ENCODE measurements around the gene NFATC3. TPM values are rescaled to one million over a fixed set of nuclear protein-coding genes. Genes with fewer than 3 reads are reported as not detected.
"Not testable (repeated sequence)": the region's sequence is repeated elsewhere in the genome, so short reads cannot be mapped to it uniquely, and the experiment has no call there.

NFATC3 gene
- total RNA-seq, 4 donors from 2014 or later, result 22.6 to 74.0 (median 48.4) TPM

DNA sequence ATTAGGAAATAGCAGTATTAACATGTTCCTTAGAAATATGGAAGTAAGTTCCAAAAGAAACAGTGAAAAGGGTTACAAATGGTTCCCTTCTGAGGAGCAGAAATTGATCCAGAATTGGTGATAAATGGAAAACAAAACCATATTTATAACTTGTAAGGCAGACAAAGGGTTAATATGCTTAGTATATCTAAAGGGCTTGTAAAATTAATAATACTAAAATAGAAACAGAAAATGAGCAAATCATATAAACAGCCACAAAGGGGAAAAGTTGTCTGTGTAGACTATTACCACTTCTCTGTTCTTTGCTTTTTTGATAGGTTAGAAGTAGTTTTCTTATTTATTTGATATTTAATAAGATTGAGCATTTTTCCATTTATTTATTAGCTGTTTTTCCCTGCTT is 64.4 kb downstream of the NFATC3 start:
- H3K4me3 ChIP-seq, result no peak overlapping the region
- intact Hi-C loops (cut with DNase I; ENCODE audit: low total_unique reads), result no loop called here
- H3K27me3 ChIP-seq, result no peaks in the 10 kb centered on the region
- DNase-seq, result no peak
- H3K9me3 ChIP-seq, result no peaks in the 10 kb centered on the region
- no peak overlapping the region for H3K27ac ChIP-seq
- no peaks in the 10 kb centered on the region for H3K4me1 ChIP-seq
- H3K36me3 ChIP-seq, result no peaks in the 10 kb centered on the region
- no peak for TF ChIP-seq POLR2A (IDR thresholded peaks at IDR 0.05)
- no peak for TF ChIP-seq CTCF (IDR thresholded peaks at IDR 0.05)

DNA sequence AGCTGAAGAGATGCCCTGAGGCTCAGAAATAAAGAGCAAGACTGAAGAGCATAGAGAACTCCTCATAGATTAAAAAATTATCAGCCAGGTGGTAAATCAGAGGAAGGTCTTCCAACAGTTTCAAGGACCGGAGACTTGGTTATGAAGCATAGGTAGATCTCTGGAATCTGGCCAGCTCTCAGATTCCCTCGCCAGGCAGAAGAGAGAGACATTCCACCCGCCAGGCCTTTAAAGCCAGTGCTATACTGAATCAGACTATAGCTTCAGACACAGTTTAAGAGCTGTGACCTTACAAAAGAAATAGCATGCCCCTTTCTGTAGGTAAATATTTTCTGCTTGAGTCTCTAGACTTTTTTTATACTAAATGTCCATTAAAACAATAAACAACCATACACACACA is 70.3 kb downstream of the NFATC3 start:
- Histone ChIP-seq H3K4me3 (no peak overlapping the region), H3K27ac (no peak overlapping the region), H3K4me1 (no peaks in the 10 kb centered on the region), H3K27me3 (no peaks in the 10 kb centered on the region), H3K9me3 (no peaks in the 10 kb centered on the region), H3K36me3 (no peaks in the 10 kb centered on the region)
- TF ChIP-seq CTCF (IDR thresholded peaks at IDR 0.05) (no peak), POLR2A (IDR thresholded peaks at IDR 0.05) (no peak)
- no peak for DNase-seq
- intact Hi-C loops (cut with DNase I; ENCODE audit: low total_unique reads), result no loop called here

DNA sequence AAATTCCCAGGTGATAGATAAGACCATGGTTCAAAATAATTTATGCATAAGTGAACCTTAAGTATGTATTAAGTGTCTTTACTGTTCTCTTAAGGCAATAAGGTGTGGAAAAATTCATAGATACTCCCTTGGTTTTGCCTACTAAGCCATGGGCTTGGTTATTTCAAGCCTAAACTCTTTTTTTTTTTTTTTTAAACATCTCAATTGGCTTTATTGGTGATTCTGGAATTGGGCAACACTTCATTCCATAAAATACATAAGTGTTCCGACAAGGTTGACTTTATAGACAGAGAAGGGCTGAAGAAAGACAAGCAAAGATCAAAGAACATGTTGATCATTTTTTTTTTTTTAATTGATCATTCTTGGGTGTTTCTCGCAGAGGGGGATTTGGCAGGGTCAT is 77.2 kb downstream of the NFATC3 start:
- Histone ChIP-seq H3K4me3 (no peak overlapping the region), H3K27ac (no peak overlapping the region), H3K27me3 (no peaks in the 10 kb centered on the region), H3K9me3 (no peaks in the 10 kb centered on the region), H3K36me3 (no peaks in the 10 kb centered on the region), H3K4me1 (no peaks in the 10 kb centered on the region)
- TF ChIP-seq CTCF (IDR thresholded peaks at IDR 0.05) (no peak), POLR2A (IDR thresholded peaks at IDR 0.05) (no peak)
- no peak for DNase-seq
- intact Hi-C loops (cut with DNase I; ENCODE audit: low total_unique reads), result no loop called here

GRCh38 chr16:68163275-68163674 is 78.1 kb downstream of the NFATC3 start:
- H3K36me3 ChIP-seq; H3K4me3 ChIP-seq; H3K9me3 ChIP-seq; H3K27ac ChIP-seq; H3K27me3 ChIP-seq; H3K4me1 ChIP-seq; intact Hi-C loops (cut with DNase I; ENCODE audit: low total_unique reads); DNase-seq: not testable (repeated sequence)

- TF ChIP-seq POLR2A (IDR thresholded peaks at IDR 0.05) (no peak), CTCF (IDR thresholded peaks at IDR 0.05) (no peak)
- intact Hi-C loops (cut with DNase I; ENCODE audit: low total_unique reads), result no loop called here
- H3K36me3 ChIP-seq, result no peaks in the 10 kb centered on the region
Measured at GRCh38 chr16:68166264-68166663, 81.1 kb downstream of the NFATC3 start.

DNA sequence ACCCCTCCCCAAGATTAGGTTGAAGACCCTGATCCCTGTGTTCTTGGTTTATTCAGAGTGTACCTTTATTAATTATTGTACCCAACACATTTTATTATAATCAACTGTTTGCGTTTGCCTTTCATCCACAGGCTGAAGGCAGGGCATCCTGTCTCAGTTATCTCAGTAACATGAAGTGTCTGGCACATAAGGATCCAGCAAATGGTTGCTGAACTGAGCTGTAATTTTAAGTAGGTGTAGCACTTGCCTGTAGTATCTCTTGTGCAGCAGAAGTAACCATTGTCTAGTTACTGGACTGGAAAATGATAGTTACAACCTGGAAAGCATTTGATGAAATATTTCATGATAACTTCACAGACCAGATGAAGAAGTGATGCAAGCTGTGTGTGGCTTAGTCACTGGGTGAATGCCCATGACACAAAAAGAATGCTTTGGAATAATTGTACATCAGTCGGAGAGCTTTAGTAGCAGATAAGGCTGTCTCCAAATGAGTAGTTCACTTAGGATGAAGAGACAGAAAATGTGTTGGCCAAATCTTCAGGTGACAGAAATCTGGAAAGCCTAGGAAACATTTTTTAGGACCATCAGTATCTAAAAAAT is 94.1 kb downstream of the NFATC3 start:
- no peaks in the 10 kb centered on the region for H3K36me3 ChIP-seq
- no peaks in the 10 kb centered on the region for H3K9me3 ChIP-seq
- no peak overlapping the region for H3K4me3 ChIP-seq
- DNase-seq, result no peak
- H3K27me3 ChIP-seq, result no peaks in the 10 kb centered on the region
- TF ChIP-seq POLR2A (IDR thresholded peaks at IDR 0.05) (no peak), CTCF (IDR thresholded peaks at IDR 0.05) (no peak)
- H3K4me1 ChIP-seq, result no peaks in the 10 kb centered on the region
- intact Hi-C loops (cut with DNase I; ENCODE audit: low total_unique reads), result no loop called here
- no peak overlapping the region for H3K27ac ChIP-seq

More at GRCh38 chr16:68166264-68166663, 81.1 kb downstream of the NFATC3 start:
- no peaks in the 10 kb centered on the region for H3K9me3 ChIP-seq
- no peaks in the 10 kb centered on the region for H3K27me3 ChIP-seq
- no peak overlapping the region for H3K27ac ChIP-seq
- no peak for DNase-seq
- H3K4me3 ChIP-seq, result no peak overlapping the region
- no peaks in the 10 kb centered on the region for H3K4me1 ChIP-seq

All from uterus (tissue), 4 donors.